ENCODE data around the gene MYMX.
"Not testable (repeated sequence)": the region's sequence is repeated elsewhere in the genome, so short reads cannot be mapped to it uniquely, and the experiment has no call there.

Gene MYMX

DNA sequence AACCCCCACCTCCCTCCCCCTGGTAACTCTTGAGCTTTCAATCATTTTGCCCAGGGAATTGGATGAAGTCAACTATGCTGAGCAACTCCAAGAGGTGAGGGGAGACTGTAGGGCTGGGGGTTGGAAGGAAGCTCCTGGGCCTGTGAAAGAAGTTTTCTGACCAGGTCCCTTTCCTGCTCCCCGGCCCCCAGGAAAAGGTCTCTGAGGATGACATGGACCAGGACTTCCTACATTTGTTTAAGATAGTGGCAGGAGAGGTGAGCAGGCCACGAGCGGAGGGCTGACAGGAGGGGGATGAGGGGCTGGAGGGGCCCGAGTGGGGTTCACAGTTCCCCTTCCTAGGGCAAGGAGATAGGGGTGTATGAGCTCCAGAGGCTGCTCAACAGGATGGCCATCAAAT, 36.3 kb upstream of the MYMX start:
- TF ChIP-seq ZNF274 (IDR thresholded peaks at IDR 0.05; ENCODE audit: low read depth, low read length), result no peak
- H3K4me3 ChIP-seq (ENCODE audit: low read length), result no peak overlapping the region

DNA sequence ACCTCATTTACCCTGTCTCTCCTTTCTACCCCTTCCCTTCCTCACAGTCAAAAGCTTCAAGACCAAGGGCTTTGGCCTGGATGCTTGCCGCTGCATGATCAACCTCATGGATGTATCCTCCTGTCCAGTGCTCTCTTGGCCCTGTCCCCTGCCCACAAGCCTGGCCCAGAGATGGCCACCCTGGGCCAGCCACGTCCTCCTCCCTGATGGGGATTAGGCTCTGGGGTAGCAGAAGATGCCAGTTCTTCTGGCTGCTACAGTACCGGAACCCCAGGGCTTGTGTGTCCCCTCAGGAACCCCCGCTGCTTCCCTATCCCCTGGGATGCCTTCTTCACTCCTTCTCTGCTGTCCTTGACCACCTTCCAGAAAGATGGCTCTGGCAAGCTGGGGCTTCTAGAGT, 35.8 kb upstream of the MYMX start:
- no peak overlapping the region for H3K4me3 ChIP-seq (ENCODE audit: low read length)
- no peak for TF ChIP-seq ZNF274 (IDR thresholded peaks at IDR 0.05; ENCODE audit: low read depth, low read length)

DNA sequence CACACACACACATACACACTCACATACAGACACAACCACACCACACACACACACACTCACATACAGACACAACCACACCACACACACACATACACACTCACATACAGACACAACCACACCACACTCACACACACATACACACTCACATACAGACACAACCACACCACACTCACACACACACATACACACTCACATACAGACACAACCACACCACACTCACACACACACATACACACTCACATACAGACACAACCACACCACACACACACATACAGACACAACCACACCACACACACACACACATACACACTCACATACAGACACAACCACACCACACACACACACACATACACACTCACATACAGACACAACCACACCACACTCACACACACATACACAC, 34.9 kb upstream of the MYMX start:
- not testable (repeated sequence) for H3K4me3 ChIP-seq (ENCODE audit: low read length)

DNA sequence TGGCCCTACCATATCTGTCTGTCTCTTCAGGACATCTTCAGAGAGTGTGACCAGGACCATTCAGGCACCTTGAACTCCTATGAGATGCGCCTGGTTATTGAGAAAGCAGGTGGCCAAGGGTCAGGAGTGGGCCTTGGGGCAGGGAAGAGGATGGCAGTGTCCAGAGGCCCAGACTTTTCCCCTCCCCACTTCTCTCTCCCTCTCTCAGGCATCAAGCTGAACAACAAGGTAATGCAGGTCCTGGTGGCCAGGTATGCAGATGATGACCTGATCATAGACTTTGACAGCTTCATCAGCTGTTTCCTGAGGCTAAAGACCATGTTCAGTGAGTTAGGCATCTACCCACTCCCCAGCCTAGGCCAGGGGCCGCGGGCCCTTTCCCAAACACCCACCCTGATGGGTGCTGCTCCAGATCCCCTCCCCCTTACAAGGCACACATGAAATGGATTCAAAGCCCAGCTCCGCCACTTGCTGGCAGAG, 33.8 kb upstream of the MYMX start:
- H3K4me3 ChIP-seq (ENCODE audit: low read length), result no peak overlapping the region
- no peak for TF ChIP-seq ZNF274 (IDR thresholded peaks at IDR 0.05; ENCODE audit: low read depth, low read length)

DNA sequence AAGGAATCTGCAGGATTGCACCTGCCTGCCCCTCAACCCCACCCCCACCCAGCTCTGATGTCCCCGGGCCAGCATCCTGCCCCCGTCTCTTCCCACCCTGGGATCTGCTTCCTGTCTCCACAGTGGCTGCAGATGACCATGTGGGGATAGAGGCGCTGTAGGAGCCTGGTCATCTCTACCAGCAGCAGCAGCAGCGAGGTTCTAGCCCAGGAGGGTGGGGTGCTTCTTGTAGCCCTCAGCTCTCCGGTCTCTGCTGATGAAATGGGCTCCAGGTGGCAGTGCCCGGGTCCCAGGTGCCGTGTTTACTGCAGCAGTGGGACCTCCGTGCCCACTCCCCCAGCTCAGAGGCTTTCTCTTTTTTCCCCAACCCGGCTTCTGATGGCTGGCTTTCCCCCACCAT, 32.9 kb upstream of the MYMX start:
- H3K4me3 ChIP-seq (ENCODE audit: low read length), result no peak overlapping the region
- no peak for TF ChIP-seq ZNF274 (IDR thresholded peaks at IDR 0.05; ENCODE audit: low read depth, low read length)

DNA sequence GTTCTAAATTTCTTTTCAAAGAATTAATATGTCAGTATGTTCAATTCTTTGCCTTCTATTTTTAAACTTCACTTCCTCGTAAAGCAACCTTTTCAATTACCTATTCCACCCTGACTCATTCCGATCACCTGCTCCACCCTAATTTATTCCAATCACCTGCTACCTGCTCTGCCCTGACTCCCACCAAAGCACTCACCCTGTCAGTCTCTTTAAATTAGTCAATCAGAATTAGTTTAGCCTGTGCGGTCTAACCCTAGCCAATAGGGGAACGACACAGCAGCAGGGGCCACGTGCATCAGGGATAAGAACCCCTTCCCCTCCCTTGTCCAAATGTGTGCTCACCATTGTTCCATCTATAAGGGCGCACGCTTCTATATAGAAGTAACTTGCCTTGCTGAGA, 31.4 kb upstream of the MYMX start:
- H3K4me3 ChIP-seq (ENCODE audit: low read length), result not testable (repeated sequence)

DNA sequence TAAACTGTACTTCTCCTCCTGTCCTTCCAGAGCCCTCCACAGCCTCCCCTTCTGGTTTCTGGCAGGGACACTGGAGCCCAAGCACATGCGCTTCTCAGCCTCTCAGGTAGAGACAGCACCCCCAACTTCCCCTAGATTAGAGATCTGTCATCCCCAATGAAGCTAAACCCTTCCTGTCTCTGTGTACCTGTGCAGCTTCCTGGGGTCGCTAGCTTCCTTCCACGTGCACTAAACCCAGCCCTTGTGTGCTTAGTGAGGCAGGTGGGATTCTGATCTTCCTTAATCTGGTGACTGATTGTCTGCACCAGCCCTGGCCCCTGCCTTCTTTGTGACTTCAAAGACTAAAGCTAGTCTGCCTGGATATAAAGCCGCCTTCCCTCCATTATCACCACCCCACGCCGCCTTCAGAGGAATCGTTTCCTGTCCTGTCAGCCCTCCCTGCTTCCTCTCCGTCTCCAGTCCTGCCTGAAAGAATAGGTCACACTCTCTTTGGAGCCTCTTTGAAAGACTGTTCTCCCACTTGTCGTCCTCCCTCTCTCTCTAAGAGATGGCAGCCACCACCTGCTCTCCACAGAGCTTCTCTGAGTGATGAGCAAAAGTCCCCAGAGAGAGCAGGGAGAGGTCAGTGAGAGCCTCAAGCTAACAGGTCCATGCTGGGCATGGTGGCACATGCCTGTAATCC, 30.6 kb upstream of the MYMX start:
- no peak overlapping the region for H3K4me3 ChIP-seq (ENCODE audit: low read length)
- no peak for TF ChIP-seq ZNF274 (IDR thresholded peaks at IDR 0.05; ENCODE audit: low read depth, low read length)

DNA sequence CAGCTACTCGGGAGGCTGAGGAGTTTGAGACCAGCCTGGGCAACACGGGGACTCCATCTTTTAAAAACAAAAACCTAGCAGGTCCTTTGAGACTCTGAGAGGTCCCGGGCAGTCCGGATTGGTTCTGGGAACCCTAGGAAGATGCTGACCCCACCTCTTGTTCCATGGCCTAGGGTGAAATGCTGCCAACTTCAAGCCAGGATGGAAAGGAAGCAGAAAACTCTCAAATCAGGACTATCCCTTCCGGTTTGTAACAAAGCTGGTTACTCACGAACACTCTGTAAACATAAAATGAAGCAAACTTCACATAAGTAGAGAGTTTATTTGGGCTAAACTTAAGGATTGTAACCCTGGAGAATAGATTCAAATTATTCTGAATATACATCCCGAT, 30.1 kb upstream of the MYMX start:
- H3K4me3 ChIP-seq (ENCODE audit: low read length), result no peak overlapping the region
- TF ChIP-seq ZNF274 (IDR thresholded peaks at IDR 0.05; ENCODE audit: low read depth, low read length), result no peak

DNA sequence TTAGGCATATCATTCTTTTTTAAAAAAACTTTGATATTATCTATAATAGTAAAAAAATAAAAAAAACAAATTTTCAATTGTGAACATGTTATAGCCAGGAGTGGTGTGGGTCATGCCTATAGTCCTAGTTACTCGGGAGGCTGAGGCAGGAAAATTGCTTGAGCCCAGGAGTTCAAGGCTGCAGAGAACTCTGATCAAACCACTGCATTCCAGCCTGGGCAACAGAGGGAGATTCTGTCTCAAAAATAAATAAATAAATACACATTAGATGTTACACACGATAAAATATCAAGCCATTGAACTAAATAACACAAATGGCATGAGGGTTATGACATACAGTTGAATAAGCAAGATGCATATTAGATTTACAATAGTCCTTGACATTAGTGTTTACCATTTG, 27.9 kb upstream of the MYMX start:
- no peak overlapping the region for H3K4me3 ChIP-seq (ENCODE audit: low read length)
- no peak for TF ChIP-seq ZNF274 (IDR thresholded peaks at IDR 0.05; ENCODE audit: low read depth, low read length)

DNA sequence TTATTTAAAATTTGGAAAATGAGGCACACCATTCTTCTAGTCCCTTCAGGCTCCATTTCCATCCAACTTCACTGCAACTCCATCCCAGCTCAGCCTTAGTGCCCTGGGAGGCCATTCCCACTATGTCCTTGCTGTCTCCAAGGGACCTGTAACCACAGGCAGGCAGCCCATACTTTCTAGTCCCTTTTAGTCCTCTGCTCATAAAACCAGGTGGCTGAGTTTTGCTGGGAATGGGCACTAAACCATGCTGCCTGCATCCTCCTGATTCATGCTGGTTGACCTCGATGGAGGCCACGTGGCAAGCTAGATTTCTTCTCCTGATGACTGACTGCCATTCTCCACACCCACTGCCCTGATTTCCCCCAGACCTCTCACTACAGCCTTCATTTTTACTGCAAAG, 27.5 kb upstream of the MYMX start:
- no peak for TF ChIP-seq ZNF274 (IDR thresholded peaks at IDR 0.05; ENCODE audit: low read depth, low read length)
- no peak overlapping the region for H3K4me3 ChIP-seq (ENCODE audit: low read length)

DNA sequence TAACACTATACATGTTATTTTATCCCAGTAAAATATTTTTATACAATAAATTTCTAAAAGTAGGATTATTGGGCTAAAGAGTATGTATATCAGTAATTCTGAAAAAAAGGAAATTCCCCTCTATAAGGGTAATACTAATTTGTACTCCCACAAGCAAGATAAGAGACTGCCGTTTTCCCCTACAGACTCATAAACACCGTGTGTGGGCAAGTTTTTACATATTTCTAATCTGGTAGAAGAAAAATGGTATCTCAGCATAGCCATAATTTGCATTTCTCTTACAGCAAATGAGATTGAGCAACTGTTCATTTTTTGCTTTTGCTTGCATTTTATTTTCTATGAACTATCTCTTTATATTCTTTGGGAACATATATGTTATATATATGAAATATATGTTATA, 26.0 kb upstream of the MYMX start:
- H3K4me3 ChIP-seq (ENCODE audit: low read length), result no peak overlapping the region
- no peak for TF ChIP-seq ZNF274 (IDR thresholded peaks at IDR 0.05; ENCODE audit: low read depth, low read length)

DNA sequence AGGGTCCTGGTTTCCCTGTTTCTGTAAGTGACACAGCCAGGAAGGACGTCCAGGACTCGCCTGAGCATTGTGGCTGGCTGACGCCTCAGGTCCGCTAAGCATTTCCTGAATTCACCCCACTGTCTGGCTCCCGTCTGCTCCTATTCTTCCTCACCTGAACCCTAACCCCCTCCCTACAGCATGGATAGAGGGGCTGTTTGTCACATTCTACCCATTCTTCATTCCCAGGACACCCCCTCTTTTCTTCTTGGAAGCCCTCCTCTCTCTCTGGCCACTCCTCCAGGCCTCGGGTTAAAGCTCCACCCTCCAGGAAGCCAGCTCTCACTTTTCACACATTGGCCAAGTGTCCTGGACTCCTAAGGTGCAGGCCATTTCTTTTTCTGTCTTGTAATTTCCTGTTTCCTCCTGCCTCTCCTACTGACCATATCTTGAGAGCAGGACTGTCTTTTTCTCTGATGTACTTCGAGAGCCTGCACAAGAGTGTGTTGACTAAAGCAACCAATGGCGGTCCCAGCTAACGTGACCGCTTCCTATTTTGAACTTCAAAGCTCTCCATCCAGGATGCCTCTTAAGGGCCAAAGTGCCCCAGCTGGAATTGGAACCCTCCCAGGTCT, 24.2 kb upstream of the MYMX start:
- no peak overlapping the region for H3K4me3 ChIP-seq (ENCODE audit: low read length)

DNA sequence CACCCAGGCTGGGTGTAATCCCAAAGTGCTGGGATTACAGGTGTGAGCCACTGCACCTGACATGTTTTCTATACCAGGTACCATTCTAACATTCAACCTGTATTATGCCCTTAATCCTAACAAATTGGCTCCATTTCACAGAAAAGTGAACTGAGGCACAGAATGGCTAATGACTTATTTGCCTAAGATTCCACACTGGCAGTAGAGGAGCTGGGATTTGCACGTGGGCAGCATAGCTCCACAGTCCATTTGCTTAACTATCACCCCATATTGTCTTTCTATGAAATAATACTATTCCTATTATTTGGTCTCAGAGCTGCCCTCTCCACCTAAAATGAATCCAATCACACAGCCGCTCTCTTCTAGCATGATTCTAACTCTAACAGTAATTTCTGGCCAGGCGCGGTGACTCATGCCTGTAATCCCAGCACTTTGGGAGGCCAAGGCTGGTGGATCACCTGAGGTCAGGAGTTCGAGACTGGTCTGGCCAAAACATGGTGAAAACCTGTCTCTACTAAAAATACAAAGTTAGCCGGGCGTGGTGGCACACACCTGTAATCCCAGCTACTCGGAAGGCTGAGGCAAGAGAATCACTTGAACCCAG, 23.3 kb upstream of the MYMX start:
- TF ChIP-seq ZNF274 (IDR thresholded peaks at IDR 0.05; ENCODE audit: low read depth, low read length), result no peak
- no peak overlapping the region for H3K4me3 ChIP-seq (ENCODE audit: low read length)

More for the DNA sequence above, 24.2 kb upstream of the MYMX start:
- TF ChIP-seq ZNF274 (IDR thresholded peaks at IDR 0.05; ENCODE audit: low read depth, low read length), result no peak

DNA sequence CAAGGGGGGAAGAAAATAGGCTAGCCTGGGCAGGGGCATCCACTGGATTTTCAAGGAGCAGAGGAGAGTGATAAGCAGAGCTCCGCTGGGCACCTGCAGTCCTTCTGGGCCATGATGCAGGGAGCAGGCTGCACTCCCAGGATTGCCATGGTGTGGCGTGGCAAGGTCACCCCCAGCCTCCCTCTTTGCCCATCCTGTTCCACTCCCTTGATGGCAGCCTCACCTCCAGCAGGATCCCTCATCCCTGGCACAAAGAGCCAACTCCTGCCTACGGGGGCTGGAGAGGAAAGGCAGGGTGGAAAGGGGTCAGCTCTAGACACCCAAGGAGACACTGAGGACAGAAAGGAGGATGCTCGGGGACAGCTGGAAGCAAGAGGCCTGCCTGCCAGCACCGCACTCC, 22.4 kb upstream of the MYMX start:
- no peak overlapping the region for H3K4me3 ChIP-seq (ENCODE audit: low read length)
- TF ChIP-seq ZNF274 (IDR thresholded peaks at IDR 0.05; ENCODE audit: low read depth, low read length), result no peak

DNA sequence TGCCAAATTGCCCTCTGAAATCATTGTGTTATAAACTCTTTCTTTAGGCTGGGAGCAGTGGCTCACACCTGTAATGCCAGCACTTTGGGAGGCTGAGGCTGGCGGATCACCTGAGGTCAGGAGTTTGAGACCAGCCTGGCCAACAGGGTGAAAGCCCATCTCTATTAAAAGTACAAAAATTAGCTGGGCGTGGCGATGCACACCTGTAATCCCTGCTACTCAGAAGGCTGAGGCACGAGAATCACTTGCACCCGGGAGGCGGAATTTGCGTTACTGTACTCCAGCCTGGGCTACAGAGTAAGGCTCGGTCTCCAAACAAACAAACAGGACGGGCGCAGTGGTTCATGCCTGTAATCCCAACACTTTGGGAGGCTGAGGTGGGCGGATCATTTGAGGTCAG, 20.4 kb upstream of the MYMX start:
- not testable (repeated sequence) for H3K4me3 ChIP-seq (ENCODE audit: low read length)

DNA sequence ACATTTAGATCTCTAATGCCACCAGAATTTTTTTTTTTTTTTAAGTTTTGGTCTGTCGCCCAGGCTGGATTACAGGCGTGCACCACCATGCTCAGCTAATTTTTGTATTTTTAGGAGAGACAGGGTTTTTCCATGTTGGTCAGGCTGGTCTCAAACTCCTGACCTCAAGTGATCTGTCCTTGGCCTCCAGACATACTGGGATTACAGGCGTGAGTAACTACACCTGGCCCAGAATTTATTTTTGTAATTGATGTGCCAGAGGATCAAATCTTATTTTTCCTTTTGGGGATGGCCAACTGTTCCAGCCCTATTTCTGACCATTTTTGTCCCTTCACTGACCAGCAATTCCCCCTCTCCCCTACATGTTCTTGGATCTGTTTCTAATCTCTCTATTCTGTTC, 18.0 kb upstream of the MYMX start:
- H3K4me3 ChIP-seq (ENCODE audit: low read length), result no peak overlapping the region
- TF ChIP-seq ZNF274 (IDR thresholded peaks at IDR 0.05; ENCODE audit: low read depth, low read length), result no peak

All from GM08714 (cell line).